ENCODE data around the gene PRDM16.

Gene PRDM16

GRCh38 chr1:3270403-3271245 lies 201.6 kb downstream of the PRDM16 start:
- no peak overlapping the region for H3K4me3 ChIP-seq (ENCODE audit: low read depth, low read length)
- TF ChIP-seq, protein P1, sequence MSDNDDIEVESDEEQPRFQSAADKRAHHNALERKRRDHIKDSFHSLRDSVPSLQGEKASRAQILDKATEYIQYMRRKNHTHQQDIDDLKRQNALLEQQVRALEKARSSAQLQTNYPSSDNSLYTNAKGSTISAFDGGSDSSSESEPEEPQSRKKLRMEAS (IDR thresholded peaks at IDR 0.05; ENCODE audit: low read depth, low read length): no peak
- TF ChIP-seq POLR2A (IDR thresholded peaks at IDR 0.05; ENCODE audit: extremely low read depth, insufficient read length) (no peak), MYC (IDR thresholded peaks at IDR 0.05; ENCODE audit: low read depth, low read length) (no peak)
- TF ChIP-seq, protein P2, sequence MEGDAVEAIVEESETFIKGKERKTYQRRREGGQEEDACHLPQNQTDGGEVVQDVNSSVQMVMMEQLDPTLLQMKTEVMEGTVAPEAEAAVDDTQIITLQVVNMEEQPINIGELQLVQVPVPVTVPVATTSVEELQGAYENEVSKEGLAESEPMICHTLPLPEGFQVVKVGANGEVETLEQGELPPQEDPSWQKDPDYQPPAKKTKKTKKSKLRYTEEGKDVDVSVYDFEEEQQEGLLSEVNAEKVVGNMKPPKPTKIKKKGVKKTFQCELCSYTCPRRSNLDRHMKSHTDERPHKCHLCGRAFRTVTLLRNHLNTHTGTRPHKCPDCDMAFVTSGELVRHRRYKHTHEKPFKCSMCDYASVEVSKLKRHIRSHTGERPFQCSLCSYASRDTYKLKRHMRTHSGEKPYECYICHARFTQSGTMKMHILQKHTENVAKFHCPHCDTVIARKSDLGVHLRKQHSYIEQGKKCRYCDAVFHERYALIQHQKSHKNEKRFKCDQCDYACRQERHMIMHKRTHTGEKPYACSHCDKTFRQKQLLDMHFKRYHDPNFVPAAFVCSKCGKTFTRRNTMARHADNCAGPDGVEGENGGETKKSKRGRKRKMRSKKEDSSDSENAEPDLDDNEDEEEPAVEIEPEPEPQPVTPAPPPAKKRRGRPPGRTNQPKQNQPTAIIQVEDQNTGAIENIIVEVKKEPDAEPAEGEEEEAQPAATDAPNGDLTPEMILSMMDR (IDR thresholded peaks at IDR 0.05; ENCODE audit: low read depth, low read length): no peak
- no peak for DNase-seq (ENCODE audit: low read depth)

GRCh38 chr1:3271866-3272265 lies 202.9 kb downstream of the PRDM16 start:
- DNase-seq (ENCODE audit: low read depth): no peak
- no peak for TF ChIP-seq POLR2A (IDR thresholded peaks at IDR 0.05; ENCODE audit: extremely low read depth, insufficient read length)
- no peak overlapping the region for H3K4me3 ChIP-seq (ENCODE audit: low read depth, low read length)

DNA sequence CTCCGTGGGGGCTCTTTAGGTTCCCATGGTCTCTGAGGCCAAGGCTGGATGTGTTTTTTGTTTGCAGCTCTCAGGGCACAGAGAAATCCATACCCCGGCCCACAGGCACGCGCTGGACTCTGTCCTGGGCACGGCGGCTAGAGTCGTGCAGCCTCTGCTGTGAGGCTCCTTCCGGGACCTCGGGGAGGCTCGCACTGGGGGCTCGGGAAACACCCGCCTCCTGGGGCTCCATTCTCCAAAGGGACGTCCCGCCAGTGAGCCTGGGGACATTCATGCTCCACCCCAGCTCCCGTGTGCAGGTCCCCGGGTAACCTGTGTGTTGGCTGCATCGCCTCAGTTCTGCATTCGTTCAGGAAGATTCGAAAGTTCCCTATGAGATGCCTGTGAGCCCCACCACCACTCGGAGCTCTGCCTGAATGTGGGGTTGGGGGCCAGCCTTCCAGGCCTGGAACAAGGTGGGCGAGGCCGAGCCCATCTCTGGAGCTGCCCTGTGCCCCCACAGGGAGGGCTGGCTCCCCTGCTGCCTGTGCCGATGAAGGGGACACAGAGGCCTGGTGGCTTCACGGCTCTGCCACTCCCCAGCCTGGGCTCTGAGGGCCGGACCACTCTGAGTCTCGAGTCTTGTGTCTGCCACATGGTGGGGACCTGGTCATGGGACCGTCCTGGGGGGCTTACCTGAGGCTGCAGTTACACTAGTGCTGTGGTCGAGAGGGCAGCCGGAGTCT lies 203.5 kb downstream of the PRDM16 start:
- no peak for DNase-seq (ENCODE audit: low read depth)
- H3K4me3 ChIP-seq (ENCODE audit: low read depth, low read length): no peak overlapping the region
- TF ChIP-seq, protein P2 (IDR thresholded peaks at IDR 0.05; ENCODE audit: low read depth, low read length): no peak
- TF ChIP-seq MYC (IDR thresholded peaks at IDR 0.05; ENCODE audit: low read depth, low read length) (no peak), POLR2A (IDR thresholded peaks at IDR 0.05; ENCODE audit: extremely low read depth, insufficient read length) (no peak)
- TF ChIP-seq, protein P1 (IDR thresholded peaks at IDR 0.05; ENCODE audit: low read depth, low read length): no peak

DNA sequence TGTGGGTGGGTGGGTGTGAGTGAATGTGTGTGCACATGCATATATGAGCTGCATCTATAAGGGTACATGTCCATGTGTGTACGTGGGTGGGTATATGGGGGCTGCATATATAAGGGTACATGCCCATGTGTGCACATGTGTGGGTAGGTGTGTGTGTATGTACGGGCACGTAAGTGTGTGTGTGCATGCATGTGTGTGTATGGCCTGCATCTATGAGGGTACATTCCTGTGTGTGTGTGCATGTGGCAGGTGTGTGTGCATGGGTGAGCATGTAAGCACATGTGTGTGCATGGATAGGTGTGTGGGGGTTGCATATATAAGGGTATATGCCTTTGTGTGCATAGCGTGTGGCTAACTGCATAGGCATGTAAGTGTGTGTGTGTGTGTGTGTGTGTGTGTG lies 204.4 kb downstream of the PRDM16 start:
- TF ChIP-seq, protein P1 (IDR thresholded peaks at IDR 0.05; ENCODE audit: low read depth, low read length): no peak
- TF ChIP-seq MYC (IDR thresholded peaks at IDR 0.05; ENCODE audit: low read depth, low read length): no peak
- no peak for TF ChIP-seq POLR2A (IDR thresholded peaks at IDR 0.05; ENCODE audit: extremely low read depth, insufficient read length)
- TF ChIP-seq, protein P2 (IDR thresholded peaks at IDR 0.05; ENCODE audit: low read depth, low read length): no peak
- H3K4me3 ChIP-seq (ENCODE audit: low read depth, low read length): no peak overlapping the region

GRCh38 chr1:3274972-3275371 lies 206.0 kb downstream of the PRDM16 start:
- H3K4me3 ChIP-seq (ENCODE audit: low read depth, low read length): no peak overlapping the region
- TF ChIP-seq POLR2A (IDR thresholded peaks at IDR 0.05; ENCODE audit: extremely low read depth, insufficient read length): no peak
- TF ChIP-seq, protein P2 (IDR thresholded peaks at IDR 0.05; ENCODE audit: low read depth, low read length): no peak
- no peak for DNase-seq (ENCODE audit: low read depth)

More for the DNA sequence above, 204.4 kb downstream of the PRDM16 start:
- DNase-seq (ENCODE audit: low read depth): no peak

- TF ChIP-seq POLR2A (IDR thresholded peaks at IDR 0.05; ENCODE audit: extremely low read depth, insufficient read length) (no peak), MYC (IDR thresholded peaks at IDR 0.05; ENCODE audit: low read depth, low read length) (no peak)
- TF ChIP-seq, protein P1 (IDR thresholded peaks at IDR 0.05; ENCODE audit: low read depth, low read length): no peak
- TF ChIP-seq, protein P2 (IDR thresholded peaks at IDR 0.05; ENCODE audit: low read depth, low read length): no peak
- no peak for DNase-seq (ENCODE audit: low read depth)
- no peak overlapping the region for H3K4me3 ChIP-seq (ENCODE audit: low read depth, low read length)
Observed at GRCh38 chr1:3275471-3276340, 206.7 kb downstream of the PRDM16 start.
